Measurements from ENCODE around the gene NDUFV1. TPM values are rescaled to one million over a fixed set of nuclear protein-coding genes. Genes with fewer than 3 reads are reported as not detected.

The NDUFV1 gene
- total RNA-seq, 1 experiment from 2014 or later, result 242 TPM

DNA sequence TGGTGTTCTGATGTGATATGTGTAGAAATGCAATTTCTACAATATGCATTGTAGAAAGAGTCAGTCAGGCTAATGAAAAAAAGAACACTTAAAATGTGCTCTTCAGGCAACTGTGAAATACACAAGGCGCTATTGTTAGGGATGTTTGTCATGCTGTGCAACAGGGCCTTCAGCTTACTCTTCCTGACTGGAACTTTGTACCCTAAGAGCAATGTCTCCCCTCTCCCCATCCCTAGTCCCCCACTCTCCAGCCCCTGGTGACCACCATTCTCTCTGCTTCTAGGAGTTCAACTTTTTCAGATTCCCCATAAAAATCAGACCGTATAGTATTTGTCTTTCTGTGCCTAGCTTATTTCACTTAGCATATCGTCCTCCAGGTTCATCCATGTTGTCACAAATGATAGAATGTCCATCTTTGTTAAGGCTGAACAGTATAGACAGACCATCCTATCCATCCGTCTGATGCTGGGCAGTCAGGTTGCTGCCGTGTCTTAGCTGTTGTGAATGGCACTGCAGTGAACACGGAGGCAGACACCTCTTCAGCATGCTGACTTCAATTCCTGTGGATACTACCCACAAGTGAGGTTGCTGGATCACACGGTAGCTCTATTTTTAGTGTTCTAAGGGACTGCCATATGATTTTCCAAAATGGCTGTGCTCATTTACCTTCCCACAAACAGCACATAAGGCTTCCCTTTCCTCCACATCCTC lies 10.7 kb downstream of the NDUFV1 start:
- no peak for ATAC-seq
- BruUV-seq (replicated peaks), result no TSS peak
- CTCF ChIA-PET, result interaction anchor here (1.6 kb wide), 1 partner anchor 12 kb away, joined by 9 read pairs; the partner anchor contains the start of gene NUDT8

More for the DNA sequence above, 10.7 kb downstream of the NDUFV1 start:
- DNase-seq (ENCODE audit: low read depth, low spot score), result no peak
- Histone ChIP-seq H3K36me3 (ENCODE audit: control insufficient read depth in 1 of 2, insufficient read depth in 2 of 2, low read length in 2 of 2) (no peaks in the 10 kb centered on the region; a peak in 1 of 4 replicates), H3K79me2 (ENCODE audit: insufficient read depth, low read length) (no peaks in the 10 kb centered on the region), H4K20me1 (ENCODE audit: insufficient read depth) (no peaks in the 10 kb centered on the region), H3K9me2 (ENCODE audit: insufficient read depth) (no peaks in the 10 kb centered on the region), H3K4me1 (ENCODE audit: control insufficient read depth in 1 of 2, insufficient read depth in 2 of 2, low read length in 2 of 2) (peaks cover 2 to 13% of the 10 kb centered on the region in 2 experiments; a peak in 2 of 4 replicates), H3K9me3 (ENCODE audit: control insufficient read depth in 1 of 2, insufficient read depth in 1 of 2, low read depth in 1 of 2, low read length in 2 of 2) (no peaks in the 10 kb centered on the region), H3K27ac (ENCODE audit: low read depth, low read length) (no peak overlapping the region), H3K4me3 (replicated peaks in 1 of 2; ENCODE audit: low read depth in 1 of 2, low read length in 2 of 2) (no peak overlapping the region), H2AFZ (ENCODE audit: low read depth, low read length, poor library complexity, severe bottlenecking) (no peak overlapping the region), H3K4me2 (ENCODE audit: low read length) (no peak overlapping the region), H3K27me3 (ENCODE audit: insufficient read depth, low read length) (no peaks in the 10 kb centered on the region), H3K9ac (ENCODE audit: low read length) (no peak overlapping the region)
- ChIA-PET POLR2A (no interaction called here), RAD21 (ENCODE audit: low non-redundant PET in 1 of 2, low total read pairs in 2 of 2, uncharacterized antibody in 2 of 2, unreplicated experiment in 2 of 2) (no interaction called here)
- TF ChIP-seq ZNF274 (IDR thresholded peaks at IDR 0.05; ENCODE audit: low read depth, low read length) (no peak), SP1 (IDR thresholded peaks at IDR 0.05; ENCODE audit: low read depth) (no peak), RAD21 (IDR thresholded peaks at IDR 0.05; ENCODE audit: low read depth) (no peak), FOSL1 (IDR thresholded peaks at IDR 0.05; ENCODE audit: low read depth) (no peak), JUND (IDR thresholded peaks at IDR 0.05) (no peak), CEBPB (IDR thresholded peaks at IDR 0.05; ENCODE audit: low read depth) (no peak), ZFX (IDR thresholded peaks at IDR 0.05) (no peak), POLR2A (IDR thresholded peaks at IDR 0.05; ENCODE audit: borderline replicate concordance, extremely low read depth, insufficient read depth, insufficient read length) (no peak), EZH2 (IDR thresholded peaks at IDR 0.05) (no peak), SIN3A (IDR thresholded peaks at IDR 0.05; ENCODE audit: low read depth) (no peak), SRF (IDR thresholded peaks at IDR 0.05; ENCODE audit: low read depth) (no peak), EZH2phosphoT487 (IDR thresholded peaks at IDR 0.05; ENCODE audit: borderline replicate concordance) (no peak), POLR2AphosphoS5 (IDR thresholded peaks at IDR 0.05; ENCODE audit: low read depth, low read length) (no peak), YY1 (IDR thresholded peaks at IDR 0.05; ENCODE audit: extremely low read depth, insufficient replicate concordance, low read depth, low read length) (no peak), TCF7L2 (IDR thresholded peaks at IDR 0.05; ENCODE audit: borderline replicate concordance, extremely low read depth, insufficient read depth, insufficient read length) (no peak)
- TF ChIP-seq, protein P1, sequence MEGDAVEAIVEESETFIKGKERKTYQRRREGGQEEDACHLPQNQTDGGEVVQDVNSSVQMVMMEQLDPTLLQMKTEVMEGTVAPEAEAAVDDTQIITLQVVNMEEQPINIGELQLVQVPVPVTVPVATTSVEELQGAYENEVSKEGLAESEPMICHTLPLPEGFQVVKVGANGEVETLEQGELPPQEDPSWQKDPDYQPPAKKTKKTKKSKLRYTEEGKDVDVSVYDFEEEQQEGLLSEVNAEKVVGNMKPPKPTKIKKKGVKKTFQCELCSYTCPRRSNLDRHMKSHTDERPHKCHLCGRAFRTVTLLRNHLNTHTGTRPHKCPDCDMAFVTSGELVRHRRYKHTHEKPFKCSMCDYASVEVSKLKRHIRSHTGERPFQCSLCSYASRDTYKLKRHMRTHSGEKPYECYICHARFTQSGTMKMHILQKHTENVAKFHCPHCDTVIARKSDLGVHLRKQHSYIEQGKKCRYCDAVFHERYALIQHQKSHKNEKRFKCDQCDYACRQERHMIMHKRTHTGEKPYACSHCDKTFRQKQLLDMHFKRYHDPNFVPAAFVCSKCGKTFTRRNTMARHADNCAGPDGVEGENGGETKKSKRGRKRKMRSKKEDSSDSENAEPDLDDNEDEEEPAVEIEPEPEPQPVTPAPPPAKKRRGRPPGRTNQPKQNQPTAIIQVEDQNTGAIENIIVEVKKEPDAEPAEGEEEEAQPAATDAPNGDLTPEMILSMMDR (IDR thresholded peaks at IDR 0.05 in 2 of 3, conservative IDR thresholded peaks at IDR 0.05 in 1 of 3; ENCODE audit: borderline replicate concordance in 1 of 3, insufficient read depth in 1 of 3, low read depth in 2 of 3, low read length in 2 of 3), result no peak
- TF ChIP-seq, protein P2, sequence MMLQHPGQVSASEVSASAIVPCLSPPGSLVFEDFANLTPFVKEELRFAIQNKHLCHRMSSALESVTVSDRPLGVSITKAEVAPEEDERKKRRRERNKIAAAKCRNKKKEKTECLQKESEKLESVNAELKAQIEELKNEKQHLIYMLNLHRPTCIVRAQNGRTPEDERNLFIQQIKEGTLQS (IDR thresholded peaks at IDR 0.05), result no peak
- TF ChIP-seq, protein P3, sequence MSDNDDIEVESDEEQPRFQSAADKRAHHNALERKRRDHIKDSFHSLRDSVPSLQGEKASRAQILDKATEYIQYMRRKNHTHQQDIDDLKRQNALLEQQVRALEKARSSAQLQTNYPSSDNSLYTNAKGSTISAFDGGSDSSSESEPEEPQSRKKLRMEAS (IDR thresholded peaks at IDR 0.05), result no peak
- TF ChIP-seq, protein P4, sequence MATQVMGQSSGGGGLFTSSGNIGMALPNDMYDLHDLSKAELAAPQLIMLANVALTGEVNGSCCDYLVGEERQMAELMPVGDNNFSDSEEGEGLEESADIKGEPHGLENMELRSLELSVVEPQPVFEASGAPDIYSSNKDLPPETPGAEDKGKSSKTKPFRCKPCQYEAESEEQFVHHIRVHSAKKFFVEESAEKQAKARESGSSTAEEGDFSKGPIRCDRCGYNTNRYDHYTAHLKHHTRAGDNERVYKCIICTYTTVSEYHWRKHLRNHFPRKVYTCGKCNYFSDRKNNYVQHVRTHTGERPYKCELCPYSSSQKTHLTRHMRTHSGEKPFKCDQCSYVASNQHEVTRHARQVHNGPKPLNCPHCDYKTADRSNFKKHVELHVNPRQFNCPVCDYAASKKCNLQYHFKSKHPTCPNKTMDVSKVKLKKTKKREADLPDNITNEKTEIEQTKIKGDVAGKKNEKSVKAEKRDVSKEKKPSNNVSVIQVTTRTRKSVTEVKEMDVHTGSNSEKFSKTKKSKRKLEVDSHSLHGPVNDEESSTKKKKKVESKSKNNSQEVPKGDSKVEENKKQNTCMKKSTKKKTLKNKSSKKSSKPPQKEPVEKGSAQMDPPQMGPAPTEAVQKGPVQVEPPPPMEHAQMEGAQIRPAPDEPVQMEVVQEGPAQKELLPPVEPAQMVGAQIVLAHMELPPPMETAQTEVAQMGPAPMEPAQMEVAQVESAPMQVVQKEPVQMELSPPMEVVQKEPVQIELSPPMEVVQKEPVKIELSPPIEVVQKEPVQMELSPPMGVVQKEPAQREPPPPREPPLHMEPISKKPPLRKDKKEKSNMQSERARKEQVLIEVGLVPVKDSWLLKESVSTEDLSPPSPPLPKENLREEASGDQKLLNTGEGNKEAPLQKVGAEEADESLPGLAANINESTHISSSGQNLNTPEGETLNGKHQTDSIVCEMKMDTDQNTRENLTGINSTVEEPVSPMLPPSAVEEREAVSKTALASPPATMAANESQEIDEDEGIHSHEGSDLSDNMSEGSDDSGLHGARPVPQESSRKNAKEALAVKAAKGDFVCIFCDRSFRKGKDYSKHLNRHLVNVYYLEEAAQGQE (IDR thresholded peaks at IDR 0.05; ENCODE audit: low read depth), result no peak
- TF ChIP-seq, protein P5, sequence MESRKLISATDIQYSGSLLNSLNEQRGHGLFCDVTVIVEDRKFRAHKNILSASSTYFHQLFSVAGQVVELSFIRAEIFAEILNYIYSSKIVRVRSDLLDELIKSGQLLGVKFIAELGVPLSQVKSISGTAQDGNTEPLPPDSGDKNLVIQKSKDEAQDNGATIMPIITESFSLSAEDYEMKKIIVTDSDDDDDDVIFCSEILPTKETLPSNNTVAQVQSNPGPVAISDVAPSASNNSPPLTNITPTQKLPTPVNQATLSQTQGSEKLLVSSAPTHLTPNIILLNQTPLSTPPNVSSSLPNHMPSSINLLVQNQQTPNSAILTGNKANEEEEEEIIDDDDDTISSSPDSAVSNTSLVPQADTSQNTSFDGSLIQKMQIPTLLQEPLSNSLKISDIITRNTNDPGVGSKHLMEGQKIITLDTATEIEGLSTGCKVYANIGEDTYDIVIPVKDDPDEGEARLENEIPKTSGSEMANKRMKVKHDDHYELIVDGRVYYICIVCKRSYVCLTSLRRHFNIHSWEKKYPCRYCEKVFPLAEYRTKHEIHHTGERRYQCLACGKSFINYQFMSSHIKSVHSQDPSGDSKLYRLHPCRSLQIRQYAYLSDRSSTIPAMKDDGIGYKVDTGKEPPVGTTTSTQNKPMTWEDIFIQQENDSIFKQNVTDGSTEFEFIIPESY (IDR thresholded peaks at IDR 0.05; ENCODE audit: extremely low read depth, insufficient replicate concordance, low read length), result no peak
- intact Hi-C loops (cut with micrococcal nuclease), result no loop called here

Measured in HCT116 (cell line).